HG03521 (cell line): ENCODE data around the gene MIPOL1.
"Not testable (repeated sequence)": the region's sequence is repeated elsewhere in the genome, so short reads cannot be mapped to it uniquely, and the experiment has no call there.

Experiments
- ATAC-seq: cut with Tn5 transposase; IDR thresholded peaks from one replicate; pipeline ENCODE4 v1.9.1; 2021; ENCODE audit warnings: mild to moderate bottlenecking, moderate library complexity; ENCODE audit not compliant: unreplicated experiment

Gene MIPOL1

GRCh38 chr14:37384870-37385596, 187.3 kb downstream of the MIPOL1 start:
- no peak for ATAC-seq

GRCh38 chr14:37397157-37397940, 199.6 kb downstream of the MIPOL1 start:
- not testable (repeated sequence) for ATAC-seq

DNA sequence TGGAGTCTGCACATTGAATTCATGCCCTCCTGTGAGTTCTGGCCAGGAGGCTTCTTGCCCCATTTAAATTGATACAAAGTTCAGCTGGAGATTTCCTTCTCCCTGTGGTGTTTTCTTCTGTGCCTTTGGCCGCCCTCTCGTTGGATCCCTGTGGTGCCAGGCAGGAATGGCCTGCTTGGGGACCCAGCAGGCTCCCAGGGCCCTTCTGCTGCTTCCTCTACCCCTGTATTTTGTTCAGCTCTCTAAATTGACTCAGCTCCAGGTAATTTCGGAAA, 200.1 kb downstream of the MIPOL1 start:
- no peak for ATAC-seq

DNA sequence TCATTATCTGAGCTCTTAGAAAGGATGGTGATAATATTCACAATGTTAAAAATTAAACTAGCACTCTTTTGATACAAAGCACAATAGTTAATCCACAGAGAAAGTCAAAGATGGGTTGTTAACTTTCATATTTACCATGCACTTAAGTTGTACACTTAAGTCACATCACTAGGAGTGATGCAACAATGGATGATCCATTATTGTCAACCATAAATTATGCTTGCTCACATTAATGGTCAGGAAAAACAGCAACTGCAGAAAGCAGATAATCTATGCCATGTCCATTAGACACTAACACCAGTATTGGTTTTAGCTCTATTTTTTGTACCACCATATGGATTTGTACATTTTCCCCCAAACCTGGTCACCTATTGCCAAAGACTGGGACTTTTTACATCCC, 201.8 kb downstream of the MIPOL1 start:
- ATAC-seq = no peak

- ATAC-seq = no peak
Observed at GRCh38 chr14:37401093-37401492, 203.4 kb downstream of the MIPOL1 start.

DNA sequence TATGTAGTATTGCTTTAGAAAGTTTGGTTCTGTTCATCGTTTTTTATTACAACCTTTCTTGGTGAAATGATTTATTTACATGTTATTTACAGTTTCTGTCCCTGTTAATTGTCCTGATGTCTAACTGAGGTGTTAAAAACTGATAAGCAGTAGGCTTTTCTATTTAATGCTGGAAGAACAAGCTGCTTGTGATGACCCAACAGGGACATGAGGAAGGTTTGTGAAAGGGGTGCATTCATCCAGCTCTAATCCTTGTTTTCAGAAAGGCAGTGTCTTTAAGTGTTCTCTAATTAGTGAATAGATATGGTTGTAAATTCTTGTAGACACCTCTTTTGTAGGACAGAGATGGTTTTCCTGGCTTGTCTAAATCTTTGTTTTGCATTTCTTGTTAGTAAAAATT, 205.9 kb downstream of the MIPOL1 start:
- ATAC-seq = no peak

DNA sequence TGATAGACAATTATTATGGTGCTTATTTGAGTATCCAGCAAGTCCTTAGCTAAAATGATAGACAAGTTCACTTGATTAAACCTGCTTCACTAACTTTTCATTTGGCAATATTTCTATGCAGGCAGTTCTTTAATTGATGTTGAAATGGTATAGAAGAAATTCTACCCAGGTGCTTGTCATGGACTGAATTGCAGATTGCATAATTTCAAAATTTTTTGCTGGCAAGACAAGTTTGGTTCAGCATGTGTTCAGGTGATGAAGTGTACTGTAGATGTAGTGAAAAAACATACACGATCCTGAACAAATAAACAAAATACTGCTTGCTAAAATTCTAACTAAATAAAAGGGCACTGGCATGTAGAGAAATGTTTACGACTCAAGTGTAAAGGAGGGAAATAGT, 208.4 kb downstream of the MIPOL1 start:
- ATAC-seq = no peak

GRCh38 chr14:37411079-37411735, 213.5 kb downstream of the MIPOL1 start:
- ATAC-seq = no peak

DNA sequence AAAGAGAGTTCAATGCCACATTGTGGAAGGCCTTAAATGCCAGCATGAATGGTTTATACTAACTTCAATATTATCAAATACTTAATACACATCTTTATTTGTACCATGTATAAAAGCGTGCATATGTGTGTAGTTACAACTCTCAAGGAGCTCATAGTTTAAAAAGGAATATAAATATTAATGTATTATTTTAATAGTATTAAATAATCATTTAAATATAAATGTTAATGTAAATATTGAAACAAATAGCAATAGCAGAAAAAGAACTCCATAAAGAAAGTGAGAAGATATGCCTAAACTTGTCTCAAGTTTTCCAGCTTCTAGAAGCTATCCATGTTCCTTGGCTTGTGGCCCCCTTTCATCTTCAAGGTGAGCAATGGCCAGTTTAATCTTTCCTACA, 215.3 kb downstream of the MIPOL1 start:
- no peak for ATAC-seq

- no peak for ATAC-seq
Observed at GRCh38 chr14:37413504-37414003, 215.8 kb downstream of the MIPOL1 start.

- no peak for ATAC-seq
Observed at GRCh38 chr14:37416264-37416663, 218.5 kb downstream of the MIPOL1 start.

DNA sequence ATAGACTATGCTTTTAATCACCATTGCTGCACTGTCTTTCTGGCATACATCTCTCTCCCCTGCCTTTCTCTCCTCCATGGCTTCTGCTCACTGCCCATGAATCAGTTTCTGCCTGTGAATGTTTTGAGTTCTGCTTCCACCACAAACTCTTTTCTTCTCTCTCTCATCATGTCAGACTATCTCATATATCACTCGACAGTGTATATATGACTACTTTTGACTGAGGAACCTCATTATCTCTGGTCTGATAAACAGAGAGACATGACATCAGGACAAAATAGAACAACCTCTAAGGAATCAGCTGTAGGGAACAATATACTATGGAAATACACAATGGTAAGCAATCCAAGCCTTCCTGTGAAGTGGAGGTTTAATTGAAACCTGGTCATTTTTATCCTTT, 219.4 kb downstream of the MIPOL1 start:
- no peak for ATAC-seq

GRCh38 chr14:37417833-37418232, 220.1 kb downstream of the MIPOL1 start:
- no peak for ATAC-seq

- ATAC-seq = no peak
Observed at GRCh38 chr14:37420622-37421021, 222.9 kb downstream of the MIPOL1 start.

DNA sequence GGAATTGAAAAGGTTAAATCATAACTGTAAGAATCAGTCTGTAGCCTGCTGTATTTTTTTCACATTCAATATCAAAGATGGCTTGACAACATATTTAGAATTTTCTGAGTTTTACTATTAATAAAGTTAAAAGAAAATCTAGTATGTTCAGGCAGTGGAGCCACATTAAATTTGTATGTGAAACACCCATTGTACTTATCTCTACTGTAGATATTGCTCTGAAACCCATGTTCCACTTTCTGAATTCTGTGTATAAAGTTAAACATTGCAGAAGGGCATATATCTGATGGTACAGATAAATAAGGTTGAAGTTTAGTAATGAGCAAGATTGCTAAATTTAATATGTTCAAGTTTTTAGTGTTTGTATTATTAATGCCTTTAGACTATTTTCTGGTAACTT, 224.6 kb downstream of the MIPOL1 start:
- ATAC-seq = no peak

DNA sequence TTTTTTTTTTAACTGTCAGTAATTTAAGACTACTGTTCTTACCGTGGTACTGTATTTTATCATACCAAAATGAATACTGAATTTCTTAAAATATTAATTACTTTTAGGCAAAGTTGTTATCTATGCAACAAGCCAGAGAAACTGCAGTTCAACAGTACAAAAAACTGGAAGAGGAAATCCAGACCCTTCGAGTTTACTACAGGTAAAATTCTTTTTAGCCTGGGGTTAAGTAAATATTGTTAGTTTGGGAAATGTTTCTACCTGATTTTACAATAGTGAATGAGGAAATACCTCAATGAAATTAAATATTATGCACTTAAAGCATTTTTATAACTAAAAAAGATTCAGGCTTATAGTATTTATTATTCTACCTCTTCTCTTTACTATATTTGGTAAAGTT, 225.0 kb downstream of the MIPOL1 start:
- ATAC-seq = no peak

GRCh38 chr14:37428954-37429353, 231.2 kb downstream of the MIPOL1 start:
- no peak for ATAC-seq

GRCh38 chr14:37429618-37430017, 231.9 kb downstream of the MIPOL1 start:
- ATAC-seq = no peak

DNA sequence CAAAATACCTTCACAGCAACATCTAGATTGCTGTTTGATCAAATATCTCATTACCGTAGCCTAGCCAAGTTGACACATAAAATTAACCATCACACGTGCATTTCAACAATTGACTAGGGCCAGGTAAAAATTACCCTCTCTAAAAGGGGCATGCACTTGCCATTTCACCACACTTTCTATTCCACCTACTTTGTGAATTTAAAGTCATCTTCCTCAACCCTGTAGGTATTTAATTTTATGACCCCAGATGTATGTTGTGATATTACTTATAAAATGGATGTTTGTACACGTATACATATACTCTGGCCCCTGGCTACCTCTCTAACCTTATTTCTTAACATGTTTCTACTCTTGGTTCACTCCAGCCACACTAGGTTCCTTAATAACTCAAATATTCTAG, 237.1 kb downstream of the MIPOL1 start:
- no peak for ATAC-seq

DNA sequence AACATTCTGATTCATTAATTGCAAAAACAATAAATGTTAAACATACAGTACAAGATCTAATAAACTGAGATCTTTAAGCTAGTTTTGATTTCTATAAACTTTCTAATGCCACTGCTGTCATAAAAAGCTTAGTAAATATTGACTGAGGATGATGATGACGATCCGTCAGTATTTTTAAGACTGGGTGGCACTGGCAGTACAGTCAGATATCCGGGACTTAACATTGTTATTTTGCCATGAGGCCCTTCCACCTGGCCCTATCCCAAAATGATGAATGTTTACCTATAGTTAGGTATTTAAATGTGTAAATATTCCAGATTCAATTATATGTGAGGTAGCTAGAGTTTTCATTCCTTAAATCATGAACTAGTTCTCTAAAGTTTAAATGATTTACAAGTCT, 238.8 kb downstream of the MIPOL1 start:
- ATAC-seq = no peak

- ATAC-seq = no peak
Observed at GRCh38 chr14:37437490-37437889, 239.8 kb downstream of the MIPOL1 start.

- ATAC-seq = no peak
Observed at GRCh38 chr14:37438444-37438843, 240.7 kb downstream of the MIPOL1 start.
